Suppressor macrophage treated with lipopolysaccharide for 1 hour (primary cell): Measurements from ENCODE around the gene IL1RAPL1.

ENCODE experiments used
- DNase-seq, 3 donors: peaks; one replicate each; pipeline ENCODE4 v3.0.0-alpha.2; 2020 to 2022

The IL1RAPL1 gene

GRCh38 chrX:28802625-28803024 lies 215.4 kb downstream of the IL1RAPL1 start:
- DNase-seq = no peak

- no peak for DNase-seq
Measured at GRCh38 chrX:28835991-28836390, 248.7 kb downstream of the IL1RAPL1 start.

- DNase-seq = no peak
Measured at GRCh38 chrX:28843817-28844216, 256.6 kb downstream of the IL1RAPL1 start.

GRCh38 chrX:28847423-28847822 lies 260.2 kb downstream of the IL1RAPL1 start:
- no peak for DNase-seq

GRCh38 chrX:28848707-28849106 lies 261.5 kb downstream of the IL1RAPL1 start:
- no peak for DNase-seq

GRCh38 chrX:28850955-28851354 lies 263.7 kb downstream of the IL1RAPL1 start:
- no peak for DNase-seq

- DNase-seq = no peak
Measured at GRCh38 chrX:28851871-28852270, 264.6 kb downstream of the IL1RAPL1 start.

GRCh38 chrX:28854637-28855036 lies 267.4 kb downstream of the IL1RAPL1 start:
- no peak for DNase-seq

- no peak for DNase-seq
Measured at GRCh38 chrX:28876408-28876807, 289.2 kb downstream of the IL1RAPL1 start.

GRCh38 chrX:28876901-28877300 lies 289.7 kb downstream of the IL1RAPL1 start:
- no peak for DNase-seq

- DNase-seq = no peak
Measured at GRCh38 chrX:28880136-28880535, 292.9 kb downstream of the IL1RAPL1 start.

- DNase-seq = no peak
Measured at GRCh38 chrX:28884823-28885222, 297.6 kb downstream of the IL1RAPL1 start.

GRCh38 chrX:28888416-28888815 lies 301.2 kb downstream of the IL1RAPL1 start:
- no peak for DNase-seq

GRCh38 chrX:28889591-28890090 lies 302.4 kb downstream of the IL1RAPL1 start:
- DNase-seq = no peak

- no peak for DNase-seq
Measured at GRCh38 chrX:28901637-28902036, 314.4 kb downstream of the IL1RAPL1 start.

GRCh38 chrX:28910487-28910886 lies 323.2 kb downstream of the IL1RAPL1 start:
- DNase-seq = no peak

- no peak for DNase-seq
Measured at GRCh38 chrX:28920153-28920943, 333.1 kb downstream of the IL1RAPL1 start.

GRCh38 chrX:28922106-28922505 lies 334.9 kb downstream of the IL1RAPL1 start:
- no peak for DNase-seq

GRCh38 chrX:28946846-28947245 lies 359.6 kb downstream of the IL1RAPL1 start:
- no peak for DNase-seq

GRCh38 chrX:28960063-28960462 lies 372.8 kb downstream of the IL1RAPL1 start:
- DNase-seq = no peak

- no peak for DNase-seq
Measured at GRCh38 chrX:28966331-28966730, 379.1 kb downstream of the IL1RAPL1 start.

GRCh38 chrX:28969126-28969525 lies 381.9 kb downstream of the IL1RAPL1 start:
- DNase-seq = no peak

GRCh38 chrX:28979877-28980276 lies 392.6 kb downstream of the IL1RAPL1 start:
- no peak for DNase-seq

- no peak for DNase-seq
Measured at GRCh38 chrX:28981952-28982351, 394.7 kb downstream of the IL1RAPL1 start.

GRCh38 chrX:28988246-28988645 lies 401.0 kb downstream of the IL1RAPL1 start:
- no peak for DNase-seq
